CD4-positive, alpha-beta T cell (primary cell): Measurements from ENCODE around the gene ALOX15B. TPM values are rescaled to one million over a fixed set of nuclear protein-coding genes. Genes with fewer than 3 reads are reported as not detected.

Source experiments
- ATAC-seq: fragments of 200-7000 bp; cut with Tn5 transposase; one replicate; pipeline ENCODE4 v1.10.0; 2022; ENCODE audit warnings: mild to moderate bottlenecking; ENCODE audit not compliant: poor library complexity
- CTCF ChIA-PET: fragments of 350-600 bp; sonication (Branson Sonifier 250); formaldehyde crosslinking; loops from one replicate; lab custom pipeline; 2021; ENCODE audit warnings: antibody characterized with exemption, inconsistent platforms; lab: Charles Lee
- POLR2A ChIA-PET: fragments of 350-600 bp; sonication (Branson Sonifier 250); formaldehyde crosslinking; loops from one replicate; lab custom pipeline; 2021; ENCODE audit warnings: antibody characterized with exemption, inconsistent platforms; lab: Charles Lee
- DNase-seq, 14 experiments: peaks; one replicate each; pipeline ENCODE4 v3.0.0-alpha.2; 2013 to 2020; ENCODE audit warnings: mixed read lengths in 2 of 14
- H3K27ac ChIP-seq, 2 donors: one replicate each; pipeline versions ENCODE4 v1.5.1 to v1.7.0; 2013; ENCODE audit warnings: low read length in 2 of 2, low read depth in 1 of 2, mild to moderate bottlenecking in 1 of 2
- H3K27me3 ChIP-seq, 2 experiments: 1 replicate in 1 of 2; 2 replicates in 1 of 2; pipeline versions ENCODE4 v1.6.1 to v1.7.0; 2013; ENCODE audit warnings: low read length in 2 of 2, control low read depth in 1 of 2, mild to moderate bottlenecking in 1 of 2, moderate library complexity in 1 of 2; ENCODE audit not compliant: insufficient read depth in 2 of 2, control insufficient read depth in 1 of 2
- H3K36me3 ChIP-seq: one replicate; pipeline ENCODE4 v1.6.1; 2013; ENCODE audit warnings: low read length, control low read depth; ENCODE audit not compliant: insufficient read depth
- H3K4me1 ChIP-seq: one replicate; pipeline ENCODE4 v1.6.1; 2013; ENCODE audit warnings: low read length, control low read depth; ENCODE audit not compliant: insufficient read depth
- H3K4me3 ChIP-seq: one replicate; pipeline ENCODE4 v1.5.1; 2013; ENCODE audit warnings: mild to moderate bottlenecking, low read length, moderate library complexity
- H3K9me3 ChIP-seq, 2 experiments: 1 replicate in 1 of 2; 2 replicates in 1 of 2; pipeline versions ENCODE4 v1.6.1 to v1.7.0; 2013; ENCODE audit warnings: low read length in 2 of 2, mild to moderate bottlenecking in 2 of 2, control low read depth in 1 of 2, moderate library complexity in 1 of 2; ENCODE audit not compliant: control insufficient read depth in 1 of 2, insufficient read depth in 1 of 2
- H3K27ac Mint-ChIP-seq: one replicate; pipeline ENCODE4 v1.8.0; 2020; ENCODE audit warnings: mixed read lengths
- H3K27me3 Mint-ChIP-seq: one replicate; pipeline ENCODE4 v1.8.0; 2021; ENCODE audit warnings: mixed read lengths
- H3K36me3 Mint-ChIP-seq: one replicate; pipeline ENCODE4 v1.8.0; 2021; ENCODE audit warnings: low read depth, mixed read lengths
- H3K4me1 Mint-ChIP-seq: one replicate; pipeline ENCODE4 v1.8.0; 2021; ENCODE audit warnings: low read depth, mixed read lengths
- H3K4me3 Mint-ChIP-seq: one replicate; pipeline ENCODE4 v1.8.0; 2020; ENCODE audit warnings: mild to moderate bottlenecking, mixed read lengths
- H3K9me3 Mint-ChIP-seq: one replicate; pipeline ENCODE4 v1.8.0; 2020; ENCODE audit warnings: mixed read lengths
- intact Hi-C, 2 experiments: fragments of 100-400 bp; cut with DNase I in 1 of 2; cut with micrococcal nuclease in 1 of 2; formaldehyde crosslinking; loops; one replicate each; pipeline versions ENCODE4 v1.15.1 to v1.9.0; 2023 to 2025; cut with DNase I, micrococcal nuclease
- total RNA-seq, 174 experiments: library from RNA in 2 of 174; stranded (reverse) in 2 of 174; gene quantifications; one replicate each; pipeline ENCODE4 v1.2.3 and lab custom pipeline; 2021 to 2026
- TF ChIP-seq, protein P1 (sequence below): fragments of 200-600 bp; IDR thresholded peaks from one replicate; pipeline ENCODE4 v1.8.0; 2022; ENCODE audit warnings: antibody characterized with exemption, mild to moderate bottlenecking

ALOX15B gene
- total RNA-seq, 2 experiments from 2014 or later = not detected

DNA sequence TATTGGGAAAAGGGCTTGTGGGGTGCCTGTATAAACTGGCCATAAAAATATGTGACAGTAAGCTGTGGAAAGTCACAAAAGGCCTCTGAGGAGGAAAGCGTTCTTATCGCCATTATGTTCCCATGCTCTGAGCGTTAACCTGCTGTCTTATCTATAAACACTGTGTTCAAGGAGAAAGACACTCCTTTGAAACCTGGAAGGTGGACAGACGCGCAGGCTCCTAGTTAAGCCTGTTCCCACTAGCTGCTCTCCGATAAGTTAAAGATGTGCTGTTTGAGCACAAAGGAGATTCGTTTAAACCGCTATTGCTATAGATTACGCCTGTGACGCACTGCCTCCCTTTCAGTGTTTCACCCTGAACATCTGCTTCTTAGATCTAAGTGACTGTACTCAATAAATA lies 43.4 kb downstream of the ALOX15B start:
- intact Hi-C loops = no loop called here
- ATAC-seq (no peak), DNase-seq (no peak)
- CTCF ChIA-PET = no interaction called here
- Mint-ChIP-seq H3K36me3 (peaks cover 4% of the 10 kb centered on the region), H3K9me3 (no peaks in the 10 kb centered on the region), H3K27ac (no peak overlapping the region), H3K4me1 (peaks cover 15% of the 10 kb centered on the region), H3K4me3 (no peak overlapping the region), H3K27me3 (peaks cover 8% of the 10 kb centered on the region)
- Histone ChIP-seq H3K4me3 (no peak overlapping the region), H3K4me1 (peaks cover 20% of the 10 kb centered on the region), H3K9me3 (no peaks in the 10 kb centered on the region), H3K36me3 (no peaks in the 10 kb centered on the region), H3K27me3 (no peaks in the 10 kb centered on the region), H3K27ac (no peak overlapping the region)
- POLR2A ChIA-PET = no interaction called here
- TF ChIP-seq, protein P1, sequence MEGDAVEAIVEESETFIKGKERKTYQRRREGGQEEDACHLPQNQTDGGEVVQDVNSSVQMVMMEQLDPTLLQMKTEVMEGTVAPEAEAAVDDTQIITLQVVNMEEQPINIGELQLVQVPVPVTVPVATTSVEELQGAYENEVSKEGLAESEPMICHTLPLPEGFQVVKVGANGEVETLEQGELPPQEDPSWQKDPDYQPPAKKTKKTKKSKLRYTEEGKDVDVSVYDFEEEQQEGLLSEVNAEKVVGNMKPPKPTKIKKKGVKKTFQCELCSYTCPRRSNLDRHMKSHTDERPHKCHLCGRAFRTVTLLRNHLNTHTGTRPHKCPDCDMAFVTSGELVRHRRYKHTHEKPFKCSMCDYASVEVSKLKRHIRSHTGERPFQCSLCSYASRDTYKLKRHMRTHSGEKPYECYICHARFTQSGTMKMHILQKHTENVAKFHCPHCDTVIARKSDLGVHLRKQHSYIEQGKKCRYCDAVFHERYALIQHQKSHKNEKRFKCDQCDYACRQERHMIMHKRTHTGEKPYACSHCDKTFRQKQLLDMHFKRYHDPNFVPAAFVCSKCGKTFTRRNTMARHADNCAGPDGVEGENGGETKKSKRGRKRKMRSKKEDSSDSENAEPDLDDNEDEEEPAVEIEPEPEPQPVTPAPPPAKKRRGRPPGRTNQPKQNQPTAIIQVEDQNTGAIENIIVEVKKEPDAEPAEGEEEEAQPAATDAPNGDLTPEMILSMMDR = no peak

DNA sequence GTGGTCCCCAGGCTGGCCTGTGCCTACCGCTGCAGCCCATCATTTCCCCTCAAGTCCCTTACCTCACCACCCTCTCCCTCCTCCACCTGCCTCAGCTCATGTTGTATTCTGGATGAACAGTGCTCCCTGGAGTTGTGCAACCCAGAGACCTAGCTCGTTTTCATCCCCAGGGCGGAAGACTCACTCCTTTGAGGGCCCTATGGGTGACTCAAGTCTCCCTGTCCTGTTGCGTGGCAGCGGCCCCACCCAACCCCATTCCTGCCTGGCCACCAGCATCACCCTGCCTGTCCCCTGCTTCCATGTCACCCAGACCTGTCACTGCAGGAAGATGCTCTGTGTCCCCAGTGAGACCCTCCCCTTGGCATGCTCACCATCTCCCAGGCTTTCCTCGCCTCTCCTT lies 45.4 kb downstream of the ALOX15B start:
- no peak for ATAC-seq
- no peak overlapping the region for H3K4me3 ChIP-seq
- no peak overlapping the region for H3K27ac Mint-ChIP-seq
- H3K4me1 ChIP-seq = peaks cover 15% of the 10 kb centered on the region
- no peaks in the 10 kb centered on the region for H3K9me3 ChIP-seq
- no peaks in the 10 kb centered on the region for H3K9me3 Mint-ChIP-seq
- intact Hi-C loops = no loop called here
- no peak overlapping the region for H3K4me3 Mint-ChIP-seq
- H3K36me3 Mint-ChIP-seq = peaks cover 2% of the 10 kb centered on the region
- TF ChIP-seq, protein P1 = no peak
- CTCF ChIA-PET = interaction anchor here (0.5 to 1.6 kb wide), 3 partner anchors 11 to 110 kb away, joined by 3 to 5 read pairs (median 3); no protein-coding TSS in a partner anchor
- H3K27ac ChIP-seq = no peak overlapping the region
- POLR2A ChIA-PET = no interaction called here
- H3K27me3 Mint-ChIP-seq = peaks cover 16% of the 10 kb centered on the region
- no peaks in the 10 kb centered on the region for H3K36me3 ChIP-seq
- peaks cover 12% of the 10 kb centered on the region for H3K4me1 Mint-ChIP-seq
- H3K27me3 ChIP-seq = no peaks in the 10 kb centered on the region
- DNase-seq = no peak

DNA sequence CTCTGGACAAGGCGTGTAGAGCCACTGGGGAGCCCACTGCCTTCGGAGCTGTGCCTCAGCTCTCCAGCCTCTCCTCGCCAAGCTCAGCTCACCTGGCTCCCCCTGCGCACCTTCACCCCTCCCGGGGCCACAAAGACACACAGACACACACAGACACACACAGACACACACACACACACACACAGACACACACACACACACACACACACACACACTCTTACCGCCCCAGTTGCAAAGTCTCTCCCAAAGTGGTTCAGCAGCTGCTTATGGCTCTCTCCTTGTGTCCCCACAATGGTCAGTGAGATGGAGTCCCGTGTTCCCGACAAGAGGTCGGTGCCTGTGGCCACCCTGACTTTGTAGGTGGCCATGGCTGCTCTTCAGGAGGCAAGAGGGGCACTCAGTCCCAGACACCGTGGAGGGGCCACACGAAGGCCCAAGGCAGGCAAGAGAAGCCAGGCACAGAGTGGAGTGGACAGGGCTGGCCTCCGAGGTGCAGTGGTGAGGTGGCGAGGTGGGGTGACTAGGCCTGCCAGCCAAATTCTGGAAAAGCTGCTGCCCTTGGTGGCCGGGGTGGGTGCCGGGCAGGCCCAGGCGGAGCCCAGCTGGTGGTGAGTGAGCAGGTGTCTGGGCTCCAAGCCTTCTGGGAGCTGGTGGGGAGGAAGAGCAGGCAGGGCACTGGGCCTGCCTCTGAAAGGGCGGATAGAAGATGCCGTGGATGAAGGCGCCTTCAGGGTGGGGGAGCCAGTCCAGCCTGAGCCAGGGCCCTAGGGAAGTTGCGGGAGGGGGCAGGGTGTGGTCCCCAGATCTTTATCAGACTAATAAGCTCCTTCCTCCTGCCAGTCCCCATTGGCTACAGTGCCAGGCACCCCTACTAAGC lies 48.5 kb downstream of the ALOX15B start, which contains the start of gene ALOX12B:
TSS of gene ALOX12B (minus strand) at position 642 of the 877 bp plus-strand sequence. CDS start at position 368, 274 bp downstream.
- no peaks in the 10 kb centered on the region for H3K4me1 Mint-ChIP-seq
- DNase-seq (no peak), ATAC-seq (no peak)
- POLR2A ChIA-PET = no interaction called here
- intact Hi-C loops = no loop called here
- peaks cover 26% of the 10 kb centered on the region for H3K27me3 Mint-ChIP-seq
- Histone ChIP-seq H3K9me3 (no peaks in the 10 kb centered on the region), H3K27me3 (peaks cover 4 to 6% of the 10 kb centered on the region in 2 experiments), H3K4me1 (no peaks in the 10 kb centered on the region), H3K27ac (no peak within 1 kb of the TSS), H3K36me3 (no peaks in the 10 kb centered on the region), H3K4me3 (no peak within 1 kb of the TSS)
- H3K36me3 Mint-ChIP-seq = no peaks in the 10 kb centered on the region
- H3K9me3 Mint-ChIP-seq = no peaks in the 10 kb centered on the region
- H3K27ac Mint-ChIP-seq = no peak within 1 kb of the TSS
- TF ChIP-seq, protein P1 = no peak
- no peak within 1 kb of the TSS for H3K4me3 Mint-ChIP-seq
- CTCF ChIA-PET = interaction anchor here (1.8 kb wide), 1 partner anchor 14 kb away, joined by 6 read pairs; no protein-coding TSS in a partner anchor
